Measurements from ENCODE around the gene SUGP2. TPM values are rescaled to one million over a fixed set of nuclear protein-coding genes. Genes with fewer than 3 reads are reported as not detected.
A peak's percentile ranks its signal among the peaks of the same experiment; 100 is the strongest.

Gene SUGP2
- total RNA-seq, 1 donor from 2014 or later: 71.9 TPM

GRCh38 chr19:19061506-19061905 is 28.2 kb upstream of the SUGP2 start:
- intact Hi-C loops (cut with micrococcal nuclease): no loop called here
- ATAC-seq: peak; percentile 36
- peak; percentile 75 for DNase-seq

- ATAC-seq: no peak
- no peak for DNase-seq
- intact Hi-C loops (cut with micrococcal nuclease): loop anchor here (10.0 kb wide), 1 partner anchor 45 kb away; no protein-coding TSS in a partner anchor
These were observed 26.7 kb upstream of the SUGP2 start for GRCh38 chr19:19059837-19060611.

GRCh38 chr19:19059018-19059836 is 25.9 kb upstream of the SUGP2 start:
- no peak for DNase-seq
- ATAC-seq: no peak
- intact Hi-C loops (cut with micrococcal nuclease): loop anchor here (10.0 kb wide), 1 partner anchor 46 kb away; no protein-coding TSS in a partner anchor

GRCh38 chr19:19057720-19058119 is 24.4 kb upstream of the SUGP2 start:
- DNase-seq: no peak
- ATAC-seq: no peak

GRCh38 chr19:19057317-19057716 is 24.0 kb upstream of the SUGP2 start:
- ATAC-seq (no peak), DNase-seq (no peak)
- intact Hi-C loops (cut with micrococcal nuclease): loop anchor here (10.0 kb wide), 1 partner anchor 47 kb away; no protein-coding TSS in a partner anchor

More at GRCh38 chr19:19057720-19058119, 24.4 kb upstream of the SUGP2 start:
- intact Hi-C loops (cut with micrococcal nuclease): loop anchor here (10.0 kb wide), 1 partner anchor 47 kb away; no protein-coding TSS in a partner anchor

- no peak for ATAC-seq
- no peak for DNase-seq
- intact Hi-C loops (cut with micrococcal nuclease): loop anchor here (10.0 kb wide), 1 partner anchor 48 kb away; no protein-coding TSS in a partner anchor
These were observed 23.4 kb upstream of the SUGP2 start for GRCh38 chr19:19056636-19057275.

- intact Hi-C loops (cut with micrococcal nuclease): loop anchor here (10.0 kb wide), 1 partner anchor 49 kb away; no protein-coding TSS in a partner anchor
- no peak for DNase-seq
- ATAC-seq: no peak
These were observed 22.4 kb upstream of the SUGP2 start for GRCh38 chr19:19055701-19056100.

- no peak for DNase-seq
- ATAC-seq: no peak
- intact Hi-C loops (cut with micrococcal nuclease): loop anchor here (5.0 to 10.0 kb wide), 2 partner anchors 50 to 82 kb away; partner anchors contain the start of gene TMEM161A
These were observed 21.7 kb upstream of the SUGP2 start for GRCh38 chr19:19054939-19055440.

GRCh38 chr19:19054315-19054938 is 21.1 kb upstream of the SUGP2 start:
- ATAC-seq (no peak), DNase-seq (no peak)
- intact Hi-C loops (cut with micrococcal nuclease): loop anchor here (5.0 to 10.0 kb wide), 2 partner anchors 50 to 83 kb away; partner anchors contain the start of gene TMEM161A

GRCh38 chr19:19053508-19054314 is 20.4 kb upstream of the SUGP2 start:
- intact Hi-C loops (cut with micrococcal nuclease): loop anchor here (5.0 to 10.0 kb wide), 2 partner anchors 51 to 84 kb away; partner anchors contain the start of gene TMEM161A
- peak; percentile 82 for DNase-seq
- ATAC-seq: peak; percentile 83

- intact Hi-C loops (cut with micrococcal nuclease): loop anchor here (5.0 to 10.0 kb wide), 2 partner anchors 52 to 84 kb away; partner anchors contain the start of gene TMEM161A
- DNase-seq: no peak
- no peak for ATAC-seq
These were observed 19.6 kb upstream of the SUGP2 start for GRCh38 chr19:19052921-19053320.

- intact Hi-C loops (cut with micrococcal nuclease): loop anchor here (5.0 to 10.0 kb wide), 2 partner anchors 53 to 86 kb away; partner anchors contain the start of gene TMEM161A
- ATAC-seq (no peak), DNase-seq (no peak)
These were observed 18.3 kb upstream of the SUGP2 start for GRCh38 chr19:19051478-19052213.

GRCh38 chr19:19050731-19051130 is 17.4 kb upstream of the SUGP2 start:
- no peak for ATAC-seq
- intact Hi-C loops (cut with micrococcal nuclease): loop anchor here (5.0 to 10.0 kb wide), 2 partner anchors 54 to 87 kb away; partner anchors contain the start of gene TMEM161A
- no peak for DNase-seq

GRCh38 chr19:19050104-19050503 is 16.8 kb upstream of the SUGP2 start:
- ATAC-seq: no peak
- intact Hi-C loops (cut with micrococcal nuclease): loop anchor here (5.0 to 10.0 kb wide), 2 partner anchors 55 to 87 kb away; partner anchors contain the start of gene TMEM161A
- no peak for DNase-seq

GRCh38 chr19:19049406-19049805 is 16.1 kb upstream of the SUGP2 start:
- ATAC-seq: no peak
- intact Hi-C loops (cut with micrococcal nuclease): no loop called here
- no peak for DNase-seq

GRCh38 chr19:19043881-19044280 is 10.6 kb upstream of the SUGP2 start:
- DNase-seq (no peak), ATAC-seq (no peak)
- intact Hi-C loops (cut with micrococcal nuclease): no loop called here

- DNase-seq: no peak
- intact Hi-C loops (cut with micrococcal nuclease): no loop called here
- ATAC-seq: no peak
These were observed 10.2 kb upstream of the SUGP2 start for GRCh38 chr19:19043481-19043880.

Data from left ventricle myocardium superior (tissue), 1 donor.